Spinal cord (tissue), 10 donors: ENCODE data around the gene SRGN. TPM values are rescaled to one million over a fixed set of nuclear protein-coding genes. Genes with fewer than 3 reads are reported as not detected.

Experiments
- DNase-seq, 6 donors: peaks; one replicate each; pipeline versions ENCODE4 v3.0.0 to v3.0.0-alpha.2; 2013 to 2015; ENCODE audit warnings: low spot score in 6 of 6, low read depth in 4 of 6
- H3K27ac ChIP-seq: one replicate; pipeline ENCODE4 v1.5.1; 2013; ENCODE audit warnings: low read depth, low read length, control low read depth
- H3K27me3 ChIP-seq: one replicate; pipeline ENCODE4 v1.6.1; 2013; ENCODE audit warnings: low read length; ENCODE audit not compliant: control insufficient read depth, insufficient read depth
- H3K36me3 ChIP-seq: one replicate; pipeline ENCODE4 v1.6.1; 2013; ENCODE audit warnings: low read length; ENCODE audit not compliant: control insufficient read depth, insufficient read depth
- H3K4me1 ChIP-seq: one replicate; pipeline ENCODE4 v1.6.1; 2013; ENCODE audit warnings: low read length; ENCODE audit not compliant: control insufficient read depth, insufficient read depth
- H3K4me3 ChIP-seq: one replicate; pipeline ENCODE4 v1.5.1; 2013; ENCODE audit warnings: low read depth, low read length, control low read depth
- H3K9me3 ChIP-seq: one replicate; pipeline ENCODE4 v1.6.1; 2013; ENCODE audit warnings: low read length; ENCODE audit not compliant: control insufficient read depth, insufficient read depth
- whole genome bisulfite sequencing: methylation state at CpG from one replicate; pipeline ENCODE4 v1.1.5; 2013; ENCODE audit warnings: missing lambda C conversion rate; ENCODE audit not compliant: insufficient coverage; 5-methylcytosine and 5-hydroxymethylcytosine counted together
- polyA plus RNA-seq, 2 donors: library from polyadenylated mRNA; unstranded; fragments of 120-200 nt; gene quantifications; one replicate each; pipeline ENCODE4 v1.2.1, GENCODE V29; 2013; ENCODE audit not compliant: insufficient read length in 2 of 2
- total RNA-seq, 2 donors: library from RNA; depleted of rRNA in 1 of 2; stranded (reverse); fragments of 120-200 nt in 1 of 2; fragments of >200 nt in 1 of 2; gene quantifications; one replicate each; pipeline versions ENCODE4 v1.2.3 to v1.2.4, GENCODE V29; 2013 to 2014
- donor health status: healthy.

SRGN gene
- total and polyA plus RNA-seq, 4 donors, result 21.5 to 280 (median 51.6) TPM

DNA sequence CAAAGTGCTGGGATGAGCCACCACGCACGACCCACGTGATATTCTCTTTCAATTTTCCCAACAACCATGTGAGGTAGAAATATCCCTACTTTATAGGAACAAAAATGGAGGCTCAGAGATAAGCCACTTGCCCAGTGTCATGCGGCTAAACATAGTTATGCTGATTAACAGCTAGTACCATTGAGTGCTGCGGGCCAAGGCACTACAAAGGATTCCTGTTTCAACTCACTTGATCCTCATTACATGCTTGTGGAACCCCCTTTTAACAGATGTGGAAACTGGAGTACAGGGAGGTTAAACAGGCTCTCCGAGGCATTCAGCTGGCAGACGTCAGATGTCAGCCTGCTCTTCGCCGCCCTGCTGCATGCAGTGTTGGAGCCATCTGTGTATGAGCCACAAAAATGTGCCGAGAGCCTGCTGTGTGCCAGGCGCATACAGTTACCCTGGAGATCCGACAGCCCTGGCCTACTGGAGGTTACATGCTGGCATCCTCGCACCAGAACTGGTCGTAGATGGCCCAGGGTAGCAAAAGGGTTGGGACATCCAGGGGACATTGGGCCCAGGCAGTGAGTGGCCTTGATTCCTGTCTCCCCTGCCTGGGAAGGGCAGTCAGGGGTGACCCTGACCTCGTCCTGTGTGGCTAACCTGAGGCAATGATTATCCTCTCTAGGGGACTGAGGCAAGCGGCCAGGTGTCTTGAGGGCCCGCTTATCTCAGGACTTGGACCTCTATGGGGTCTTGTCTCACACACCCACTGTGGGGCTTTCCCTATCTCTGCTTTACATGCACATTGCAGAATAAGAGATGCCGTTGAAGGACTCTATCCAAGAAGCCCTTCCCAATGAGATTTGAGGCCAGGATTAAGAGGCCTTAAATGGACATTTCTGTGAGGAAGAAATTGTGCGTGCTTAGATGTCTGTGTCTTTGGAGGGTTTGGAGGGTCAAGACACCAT, 18.5 kb upstream of the SRGN start:
- DNase-seq, result peak in 4 of 6 donors; percentile 5 to 58 (median 24)
- Histone ChIP-seq H3K27ac (no peak overlapping the region), H3K36me3 (no peaks in the 10 kb centered on the region), H3K4me3 (no peak overlapping the region), H3K4me1 (peaks cover 4% of the 10 kb centered on the region), H3K9me3 (no peaks in the 10 kb centered on the region), H3K27me3 (peaks cover 3% of the 10 kb centered on the region)
- WGBS, result 56% methylated on average over 13 of the region's 19 CpGs

DNA sequence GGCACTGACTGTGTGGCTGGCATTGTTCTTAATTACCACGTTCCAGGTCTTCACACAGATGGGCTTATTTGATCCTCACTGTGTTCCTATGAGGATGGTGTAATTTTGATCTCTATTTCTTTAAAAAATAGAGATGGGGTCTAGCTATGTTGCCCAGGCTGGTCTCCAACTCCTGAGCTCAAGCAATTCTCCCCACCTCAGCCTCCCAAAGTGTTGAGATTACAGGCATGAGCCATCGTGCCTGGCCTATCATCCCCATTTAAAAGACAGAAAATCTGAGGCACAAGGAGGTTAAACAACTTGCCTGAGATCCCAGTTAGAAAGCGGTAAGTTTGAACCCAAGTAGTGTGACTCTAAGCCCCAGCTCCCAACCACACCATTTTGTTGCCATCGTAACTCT, 17.0 kb upstream of the SRGN start:
- peaks cover 3% of the 10 kb centered on the region for H3K27me3 ChIP-seq
- no peak overlapping the region for H3K4me3 ChIP-seq
- no peaks in the 10 kb centered on the region for H3K9me3 ChIP-seq
- DNase-seq, result no peak
- no peak overlapping the region for H3K27ac ChIP-seq
- peaks cover 4% of the 10 kb centered on the region for H3K4me1 ChIP-seq
- WGBS, result no CpG with 5 or more reads among the region's 4 CpGs
- no peaks in the 10 kb centered on the region for H3K36me3 ChIP-seq

DNA sequence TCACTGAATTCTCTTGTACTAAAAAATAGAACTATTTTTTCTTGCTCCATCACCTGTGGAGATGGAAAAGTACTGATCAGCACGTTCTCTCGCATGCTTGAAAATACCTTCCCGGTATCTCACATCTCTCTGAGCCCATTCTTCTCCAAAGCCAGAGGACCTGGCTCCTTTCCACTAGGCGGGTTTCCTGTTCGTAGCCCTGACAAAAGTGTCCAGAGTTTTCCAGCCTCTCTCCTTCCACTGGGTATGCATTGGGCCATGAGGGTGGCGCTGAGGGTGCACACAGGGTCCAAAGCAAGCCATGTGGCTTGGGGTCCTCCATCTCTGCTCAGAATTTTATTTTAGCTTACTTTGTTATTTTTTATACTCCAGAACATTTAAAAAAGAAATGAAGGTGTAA, 16.3 kb upstream of the SRGN start:
- no peak for DNase-seq
- 92% methylated on average over 5 of the region's 6 CpGs for WGBS
- Histone ChIP-seq H3K27me3 (no peaks in the 10 kb centered on the region), H3K4me3 (no peak overlapping the region), H3K27ac (no peak overlapping the region), H3K36me3 (no peaks in the 10 kb centered on the region), H3K9me3 (no peaks in the 10 kb centered on the region), H3K4me1 (peaks cover 4% of the 10 kb centered on the region)

DNA sequence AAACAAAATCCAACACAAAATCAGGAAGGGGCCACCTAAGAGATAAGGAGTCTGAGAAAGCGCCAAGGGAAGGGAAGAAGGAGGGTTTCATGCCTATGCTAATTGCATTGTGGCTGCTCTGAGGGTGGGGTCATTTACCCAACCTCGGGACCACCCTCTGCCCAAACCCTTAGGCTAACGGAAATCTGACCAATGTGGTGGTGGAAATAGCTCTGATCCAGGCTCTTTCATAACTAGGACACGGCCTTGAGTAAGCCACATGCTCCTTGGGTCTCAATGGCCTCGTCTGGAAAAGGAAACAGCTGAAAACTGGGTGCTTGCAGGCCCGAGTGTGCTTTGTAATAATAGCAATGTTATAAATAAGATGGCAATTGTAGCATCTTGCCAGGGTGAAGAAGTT, 14.9 kb upstream of the SRGN start:
- no peak overlapping the region for H3K27ac ChIP-seq
- no peak for DNase-seq
- no peak overlapping the region for H3K4me3 ChIP-seq
- WGBS, result 65% methylated on average over 3 of the region's 6 CpGs
- no peaks in the 10 kb centered on the region for H3K9me3 ChIP-seq
- H3K27me3 ChIP-seq, result no peaks in the 10 kb centered on the region
- no peaks in the 10 kb centered on the region for H3K36me3 ChIP-seq
- H3K4me1 ChIP-seq, result peaks cover 4% of the 10 kb centered on the region

DNA sequence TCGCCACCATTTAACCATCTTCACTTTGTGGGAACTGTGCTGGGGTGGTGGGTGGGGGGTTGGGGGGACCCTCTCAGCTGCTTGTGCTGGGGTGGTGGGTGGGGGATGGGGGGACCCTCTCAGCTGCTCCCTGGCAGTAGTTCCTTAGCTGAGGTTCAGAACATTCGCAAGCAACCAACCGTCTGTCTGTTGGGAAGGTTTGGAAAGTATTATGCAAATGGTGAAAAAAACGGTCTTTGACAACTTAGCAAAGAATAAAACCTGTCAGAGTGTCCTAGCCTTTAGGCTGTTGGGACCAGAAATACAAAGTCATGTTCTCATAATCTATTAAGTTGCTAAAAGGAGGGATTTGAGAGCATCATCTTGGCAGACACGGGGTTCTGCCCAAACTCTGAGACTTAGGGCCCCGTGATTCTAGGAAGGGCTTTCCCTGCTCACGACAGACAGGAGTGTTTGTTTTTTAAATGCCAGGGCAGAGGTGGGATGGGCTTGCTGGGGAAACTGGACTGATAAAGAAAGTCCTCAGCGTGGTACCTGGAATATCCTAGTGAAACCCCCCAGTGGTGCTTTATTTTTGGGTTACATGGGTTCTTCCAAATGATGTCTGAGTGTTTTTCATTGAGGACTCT, 14.1 kb upstream of the SRGN start:
- H3K4me1 ChIP-seq, result peaks cover 4% of the 10 kb centered on the region
- H3K9me3 ChIP-seq, result no peaks in the 10 kb centered on the region
- H3K36me3 ChIP-seq, result no peaks in the 10 kb centered on the region
- no peak overlapping the region for H3K4me3 ChIP-seq
- 66% methylated on average over 6 of the region's 8 CpGs for WGBS
- no peak for DNase-seq
- no peaks in the 10 kb centered on the region for H3K27me3 ChIP-seq
- no peak overlapping the region for H3K27ac ChIP-seq

DNA sequence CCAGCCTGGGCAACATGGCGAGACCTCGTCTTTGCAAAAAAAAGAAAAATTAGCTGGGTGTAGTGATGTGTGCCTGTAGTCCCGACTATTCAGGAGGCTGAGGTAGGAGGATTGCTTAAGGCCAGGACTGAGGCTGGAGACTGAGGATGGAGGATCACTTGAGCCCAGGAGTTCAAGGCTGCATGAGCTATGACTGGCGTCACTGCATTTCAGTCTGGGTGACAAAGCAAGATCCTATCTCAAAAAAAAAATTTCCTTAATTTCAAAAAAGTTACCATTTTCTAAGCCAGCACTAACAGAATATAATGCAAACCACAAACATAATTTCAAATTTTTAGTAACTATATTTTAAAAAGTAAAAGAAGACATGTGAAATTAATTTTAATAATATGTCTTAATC, 13.4 kb upstream of the SRGN start:
- Histone ChIP-seq H3K4me1 (peaks cover 1% of the 10 kb centered on the region), H3K36me3 (no peaks in the 10 kb centered on the region), H3K27ac (no peak overlapping the region), H3K27me3 (no peaks in the 10 kb centered on the region), H3K4me3 (no peak overlapping the region), H3K9me3 (no peaks in the 10 kb centered on the region)
- DNase-seq, result no peak
- WGBS, result 97% methylated on average over 3 of the region's 4 CpGs

DNA sequence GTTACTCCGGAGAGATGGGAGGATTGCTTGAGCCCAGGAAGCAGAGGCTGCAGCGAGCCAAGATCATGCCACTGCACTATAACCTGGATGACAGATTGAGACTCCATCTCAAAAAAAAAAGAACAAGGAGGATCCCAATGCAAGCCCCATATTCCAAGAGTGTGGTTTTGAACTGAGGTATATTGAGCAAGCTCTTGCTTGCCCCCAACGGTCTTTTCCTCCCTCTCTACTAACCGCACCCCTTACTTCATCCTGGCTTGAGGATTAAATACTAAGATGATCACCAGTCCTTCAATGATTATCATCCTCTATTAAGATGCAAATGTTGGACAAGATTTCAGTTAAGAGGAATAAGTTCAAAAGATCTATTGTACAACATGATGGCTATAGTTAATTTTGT, 12.5 kb upstream of the SRGN start:
- no peak for DNase-seq
- 94% methylated on average over 2 of the region's 4 CpGs for WGBS

DNA sequence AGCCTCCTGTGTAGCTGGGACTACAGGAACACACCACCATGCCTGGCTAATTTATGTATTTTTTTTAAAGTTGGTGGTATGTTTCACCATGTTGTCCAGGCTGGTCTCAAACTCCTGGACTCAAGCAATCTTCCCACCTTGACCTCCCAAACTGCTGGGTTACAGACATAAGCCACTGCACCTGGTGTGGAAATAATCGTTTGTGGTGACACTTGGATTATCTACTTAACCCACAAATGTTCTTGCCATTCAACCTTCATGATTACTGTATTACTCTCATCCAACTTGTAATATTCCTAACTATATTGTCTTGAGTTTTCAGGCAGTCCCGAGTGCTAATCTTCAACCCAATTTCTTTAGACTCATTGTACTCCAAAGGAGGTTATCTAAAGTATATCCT, 9.6 kb upstream of the SRGN start:
- no peaks in the 10 kb centered on the region for H3K9me3 ChIP-seq
- H3K27ac ChIP-seq, result no peak overlapping the region
- H3K4me3 ChIP-seq, result no peak overlapping the region
- DNase-seq, result no peak
- no peaks in the 10 kb centered on the region for H3K4me1 ChIP-seq
- H3K27me3 ChIP-seq, result no peaks in the 10 kb centered on the region
- H3K36me3 ChIP-seq, result no peaks in the 10 kb centered on the region
- no CpG with 5 or more reads among the region's 2 CpGs for WGBS

More for the DNA sequence above, 12.5 kb upstream of the SRGN start:
- Histone ChIP-seq H3K36me3 (no peaks in the 10 kb centered on the region), H3K9me3 (no peaks in the 10 kb centered on the region), H3K27ac (no peak overlapping the region), H3K4me1 (no peaks in the 10 kb centered on the region), H3K4me3 (no peak overlapping the region), H3K27me3 (no peaks in the 10 kb centered on the region)

DNA sequence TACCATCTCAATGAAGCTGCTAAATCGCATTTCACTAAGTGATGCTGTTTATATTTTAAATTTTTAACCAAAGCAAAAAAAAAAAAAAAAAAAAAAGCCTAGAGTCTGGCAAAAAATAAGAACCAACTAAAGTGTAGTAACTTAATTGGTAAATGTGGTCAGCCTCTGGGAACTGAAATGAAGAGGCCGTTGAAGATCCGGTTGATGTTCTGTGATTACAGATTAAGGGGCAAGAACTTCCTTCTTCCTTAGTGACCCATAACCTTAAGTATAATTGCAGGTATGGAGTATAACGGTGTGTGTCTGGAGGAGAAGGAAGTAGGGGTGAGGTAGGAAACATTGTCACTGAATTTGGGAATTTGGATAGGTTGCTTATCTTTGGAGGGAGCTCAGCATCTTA, 7.7 kb upstream of the SRGN start:
- Histone ChIP-seq H3K9me3 (no peaks in the 10 kb centered on the region), H3K27me3 (no peaks in the 10 kb centered on the region), H3K4me1 (no peaks in the 10 kb centered on the region), H3K4me3 (no peak overlapping the region), H3K27ac (no peak overlapping the region), H3K36me3 (no peaks in the 10 kb centered on the region)
- no peak for DNase-seq
- 80% methylated on average over 2 of the region's 4 CpGs for WGBS
